Kidney epithelial cell (primary cell): Measurements from ENCODE around the gene CCNYL1. TPM values are rescaled to one million over a fixed set of nuclear protein-coding genes. Genes with fewer than 3 reads are reported as not detected.

Experiments
- DNase-seq: peaks from one replicate; pipeline ENCODE4 v3.0.0-alpha.2; 2010; ENCODE audit warnings: low read depth
- H3K27me3 ChIP-seq: 2 replicates; pipeline ENCODE4 v1.6.0; 2011; ENCODE audit warnings: low read length; ENCODE audit not compliant: control insufficient read depth, insufficient read depth
- H3K36me3 ChIP-seq: 2 replicates; pipeline ENCODE4 v1.5.1; 2011; ENCODE audit warnings: low read length; ENCODE audit not compliant: control insufficient read depth, insufficient read depth
- H3K4me3 ChIP-seq: 2 replicates; pipeline ENCODE4 v1.5.1; 2011; ENCODE audit warnings: low read depth, mild to moderate bottlenecking, control low read depth, low read length
- total RNA-seq: library from RNA; depleted of rRNA; stranded (reverse); fragments of >200 nt; gene quantifications from 2 replicates; pipeline ENCODE4 v1.2.3, GENCODE V29; 2015
- TF ChIP-seq, protein P1 (sequence below): IDR thresholded peaks from 2 replicates; pipeline ENCODE4 v1.5.1; 2011; ENCODE audit warnings: mild to moderate bottlenecking, moderate library complexity, low read length, control low read depth, inconsistent platforms; ENCODE audit not compliant: insufficient read depth, poor library complexity, severe bottlenecking

Gene CCNYL1
- total RNA-seq, 1 donor from 2014 or later: 16.8 TPM

DNA sequence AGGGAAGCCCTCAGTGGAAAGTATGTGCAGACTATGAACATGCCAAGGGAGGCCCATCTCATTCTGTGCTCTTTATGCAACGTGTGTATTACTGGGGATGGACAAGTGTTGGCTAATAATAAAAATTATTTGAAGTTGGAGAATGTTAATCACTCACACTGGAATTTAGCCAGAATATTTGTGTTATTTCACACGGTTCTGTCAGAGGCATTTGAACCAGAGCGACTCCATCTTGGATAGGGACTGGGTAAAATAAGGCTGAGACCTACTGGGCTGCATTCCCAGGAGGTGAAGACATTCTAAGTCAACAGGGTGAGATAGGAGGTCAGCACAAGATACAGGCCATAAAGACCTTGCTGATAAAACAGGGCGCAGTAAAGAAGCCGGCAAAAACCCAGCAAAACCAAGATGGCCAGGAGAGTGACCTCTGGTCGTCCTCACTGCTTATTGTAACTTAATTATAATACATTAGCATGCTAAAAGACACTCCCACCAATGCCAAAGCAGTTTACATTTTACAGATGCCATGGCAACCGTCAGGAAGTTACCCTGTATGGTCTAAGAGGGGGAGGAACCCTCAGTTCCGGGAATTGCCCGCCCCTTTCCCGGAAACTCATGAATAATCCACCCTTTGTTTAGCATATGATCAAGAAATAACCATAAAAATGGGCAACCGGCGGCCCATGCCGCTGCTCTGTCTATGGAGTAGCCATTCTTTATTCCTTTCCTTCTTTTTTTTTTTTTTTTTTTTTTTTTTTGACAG, 60.8 kb downstream of the CCNYL1 start:
- DNase-seq: no peak
- no peaks in the 10 kb centered on the region for H3K27me3 ChIP-seq
- H3K36me3 ChIP-seq: no peaks in the 10 kb centered on the region
- TF ChIP-seq, protein P1, sequence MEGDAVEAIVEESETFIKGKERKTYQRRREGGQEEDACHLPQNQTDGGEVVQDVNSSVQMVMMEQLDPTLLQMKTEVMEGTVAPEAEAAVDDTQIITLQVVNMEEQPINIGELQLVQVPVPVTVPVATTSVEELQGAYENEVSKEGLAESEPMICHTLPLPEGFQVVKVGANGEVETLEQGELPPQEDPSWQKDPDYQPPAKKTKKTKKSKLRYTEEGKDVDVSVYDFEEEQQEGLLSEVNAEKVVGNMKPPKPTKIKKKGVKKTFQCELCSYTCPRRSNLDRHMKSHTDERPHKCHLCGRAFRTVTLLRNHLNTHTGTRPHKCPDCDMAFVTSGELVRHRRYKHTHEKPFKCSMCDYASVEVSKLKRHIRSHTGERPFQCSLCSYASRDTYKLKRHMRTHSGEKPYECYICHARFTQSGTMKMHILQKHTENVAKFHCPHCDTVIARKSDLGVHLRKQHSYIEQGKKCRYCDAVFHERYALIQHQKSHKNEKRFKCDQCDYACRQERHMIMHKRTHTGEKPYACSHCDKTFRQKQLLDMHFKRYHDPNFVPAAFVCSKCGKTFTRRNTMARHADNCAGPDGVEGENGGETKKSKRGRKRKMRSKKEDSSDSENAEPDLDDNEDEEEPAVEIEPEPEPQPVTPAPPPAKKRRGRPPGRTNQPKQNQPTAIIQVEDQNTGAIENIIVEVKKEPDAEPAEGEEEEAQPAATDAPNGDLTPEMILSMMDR: no peak
- H3K4me3 ChIP-seq: no peak overlapping the region

DNA sequence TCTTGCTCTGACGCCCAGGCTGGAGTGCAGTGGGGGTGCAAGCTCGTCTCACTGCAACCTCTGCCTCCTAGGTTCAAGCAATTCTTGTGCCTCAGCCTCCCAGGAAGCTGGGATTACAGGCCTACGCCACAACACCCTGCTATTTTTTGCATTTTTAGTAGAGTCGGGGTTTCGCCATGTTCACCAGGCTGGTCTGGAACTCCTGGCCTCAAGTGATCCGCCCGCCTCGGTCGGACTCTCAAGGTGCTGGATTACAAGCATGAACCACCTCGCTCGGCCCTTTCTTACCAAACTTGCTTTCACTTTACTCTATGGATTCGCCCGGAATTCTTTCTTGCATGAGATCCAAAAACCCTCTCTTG, 61.4 kb downstream of the CCNYL1 start:
- no peak for DNase-seq
- TF ChIP-seq, protein P1: no peak
- Histone ChIP-seq H3K4me3 (no peak overlapping the region), H3K36me3 (no peaks in the 10 kb centered on the region), H3K27me3 (no peaks in the 10 kb centered on the region)

DNA sequence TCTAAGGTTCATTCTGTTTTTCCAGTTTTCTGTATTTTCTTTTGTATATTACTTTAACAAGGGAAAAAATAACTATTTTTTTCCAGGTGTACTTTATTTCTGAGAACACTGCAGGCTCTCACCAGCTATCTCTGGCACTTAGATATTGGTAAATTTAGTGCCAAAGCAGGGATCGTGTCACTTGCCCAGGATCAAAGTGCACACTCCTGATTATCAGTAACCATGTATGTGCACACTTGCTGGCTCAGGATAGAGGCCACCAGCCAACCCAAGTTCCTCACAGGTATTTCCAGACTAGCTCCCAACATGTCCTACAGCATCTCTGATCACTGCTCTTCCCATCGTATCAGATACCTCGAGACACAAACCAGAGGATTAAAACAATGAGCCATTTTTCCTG, 64.0 kb downstream of the CCNYL1 start:
- TF ChIP-seq, protein P1: no peak
- DNase-seq: no peak
- Histone ChIP-seq H3K4me3 (no peak overlapping the region), H3K36me3 (no peaks in the 10 kb centered on the region), H3K27me3 (no peaks in the 10 kb centered on the region)

DNA sequence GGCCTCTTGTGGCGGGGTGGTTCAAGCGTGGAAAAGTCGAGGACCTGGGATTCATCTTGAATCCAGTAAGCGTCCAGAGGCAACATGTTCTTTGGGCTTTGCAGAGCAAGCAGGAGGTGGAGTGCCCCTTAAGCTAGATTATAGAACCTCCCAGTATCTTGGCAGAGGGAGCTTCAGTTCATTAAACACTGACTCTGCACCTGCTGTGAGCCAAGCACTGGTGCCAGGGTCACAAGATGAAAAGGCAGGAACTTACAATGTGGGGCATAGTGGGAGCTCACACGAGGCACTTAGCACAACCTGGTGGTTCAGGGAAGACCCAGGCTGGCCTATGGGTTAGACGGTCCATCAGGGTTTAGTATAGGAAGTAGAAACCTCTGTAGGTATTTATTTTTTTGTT, 65.7 kb downstream of the CCNYL1 start:
- DNase-seq: no peak
- H3K4me3 ChIP-seq: no peak overlapping the region
- H3K27me3 ChIP-seq: no peaks in the 10 kb centered on the region
- H3K36me3 ChIP-seq: no peaks in the 10 kb centered on the region
- TF ChIP-seq, protein P1: no peak

DNA sequence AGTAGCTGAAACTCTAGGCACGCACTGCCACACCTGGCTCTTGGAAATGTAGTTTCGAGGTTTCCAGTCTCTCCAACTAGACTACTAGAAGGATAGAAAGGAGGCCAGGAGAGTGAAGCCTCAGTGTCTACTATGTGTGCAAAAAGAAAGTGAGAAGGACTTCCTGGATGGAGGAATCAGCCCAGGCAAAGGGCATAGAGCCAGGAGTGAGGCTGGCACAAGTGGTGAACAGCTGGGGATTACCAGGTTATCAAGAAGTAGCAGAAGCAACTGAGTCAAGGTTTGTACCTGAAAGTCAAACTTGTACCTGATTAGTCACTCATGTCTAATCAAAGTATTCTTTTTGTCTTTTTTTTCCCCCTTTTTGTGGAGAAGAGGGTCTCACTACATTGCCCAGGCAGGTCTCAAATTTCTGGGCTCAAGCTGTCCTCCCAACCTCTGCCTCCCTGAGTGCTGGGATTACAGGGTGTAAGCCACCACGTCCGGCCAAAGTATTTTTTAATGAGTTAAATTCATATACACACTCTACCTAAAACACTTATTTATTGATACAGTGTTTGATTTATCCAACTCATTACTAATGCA, 67.0 kb downstream of the CCNYL1 start:
- Histone ChIP-seq H3K4me3 (no peak overlapping the region), H3K36me3 (no peaks in the 10 kb centered on the region), H3K27me3 (no peaks in the 10 kb centered on the region)
- DNase-seq: no peak
- TF ChIP-seq, protein P1: no peak

DNA sequence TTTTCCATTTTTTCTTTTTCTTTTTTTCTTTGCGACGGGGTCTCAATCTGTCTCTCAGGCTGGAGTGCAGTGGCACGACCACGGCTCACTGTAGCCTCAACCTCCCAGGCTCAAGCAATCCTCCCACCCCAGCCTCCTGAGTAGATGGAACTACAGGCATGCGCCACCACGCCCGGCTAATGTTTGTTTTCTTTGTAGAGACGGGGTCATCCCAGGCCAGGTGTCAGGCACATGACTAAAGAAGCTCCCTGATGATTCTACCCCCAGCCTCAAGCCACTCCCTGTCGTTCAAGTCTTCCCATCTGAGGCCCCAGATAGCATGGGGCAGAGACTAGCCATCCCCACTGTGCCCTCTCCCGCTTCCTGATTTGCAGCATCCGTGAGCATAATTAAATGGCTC, 68.1 kb downstream of the CCNYL1 start:
- DNase-seq: no peak
- TF ChIP-seq, protein P1: no peak
- H3K27me3 ChIP-seq: no peaks in the 10 kb centered on the region
- no peaks in the 10 kb centered on the region for H3K36me3 ChIP-seq
- H3K4me3 ChIP-seq: no peak overlapping the region
